ENCODE results near the gene SPIB. TPM values are rescaled to one million over a fixed set of nuclear protein-coding genes. Genes with fewer than 3 reads are reported as not detected.
A peak's percentile ranks its signal among the peaks of the same experiment; 100 is the strongest.
"Not testable (repeated sequence)": the region's sequence is repeated elsewhere in the genome, so short reads cannot be mapped to it uniquely, and the experiment has no call there.

Gene SPIB
- total RNA-seq, 2 donors from 2014 or later, result not detected

- ATAC-seq (peak; percentile 4 to 7), DNase-seq (no peak)
- intact Hi-C loops (cut with DNase I), result no loop called here
These were observed 13.7 kb downstream of the SPIB start, which contains the start of gene MYBPC2 for GRCh38 chr19:50432221-50433028. Gene MYBPC2, plus strand, starts transcription at chr19:50432892. Its CDS starts 62 bp downstream, at chr19:50432954.

- DNase-seq (no peak), ATAC-seq (no peak)
- intact Hi-C loops (cut with DNase I), result no loop called here
These were observed 14.8 kb downstream of the SPIB start for GRCh38 chr19:50433201-50434180.

- DNase-seq (no peak), ATAC-seq (no peak)
- intact Hi-C loops (cut with DNase I), result no loop called here
These were observed 15.8 kb downstream of the SPIB start for GRCh38 chr19:50434525-50434924.

- ATAC-seq, result no peak
- DNase-seq, result no peak
- intact Hi-C loops (cut with DNase I), result no loop called here
These were observed 16.5 kb downstream of the SPIB start for GRCh38 chr19:50435221-50435620.

- DNase-seq, result no peak
- ATAC-seq, result no peak
- intact Hi-C loops (cut with DNase I), result no loop called here
These were observed 16.9 kb downstream of the SPIB start for GRCh38 chr19:50435627-50436026.

GRCh38 chr19:50437862-50438449, 19.2 kb downstream of the SPIB start:
- DNase-seq (no peak), ATAC-seq (no peak)
- intact Hi-C loops (cut with DNase I), result no loop called here

GRCh38 chr19:50439130-50439529, 20.4 kb downstream of the SPIB start:
- ATAC-seq; intact Hi-C loops (cut with DNase I): not testable (repeated sequence)

GRCh38 chr19:50444059-50444458, 25.3 kb downstream of the SPIB start:
- intact Hi-C loops (cut with DNase I), result no loop called here
- DNase-seq, result no peak
- ATAC-seq, result no peak

More at GRCh38 chr19:50439130-50439529, 20.4 kb downstream of the SPIB start:
- DNase-seq, result not testable (repeated sequence)

GRCh38 chr19:50447053-50447452, 28.3 kb downstream of the SPIB start:
- ATAC-seq (no peak), DNase-seq (no peak)
- intact Hi-C loops (cut with DNase I), result no loop called here

GRCh38 chr19:50447750-50448149, 29.0 kb downstream of the SPIB start:
- DNase-seq, result no peak
- no peak for ATAC-seq

GRCh38 chr19:50449236-50449899, 30.6 kb downstream of the SPIB start:
- ATAC-seq (no peak), DNase-seq (no peak)
- intact Hi-C loops (cut with DNase I), result no loop called here

More at GRCh38 chr19:50447750-50448149, 29.0 kb downstream of the SPIB start:
- intact Hi-C loops (cut with DNase I), result no loop called here

- intact Hi-C loops (cut with DNase I), result no loop called here
- DNase-seq (no peak), ATAC-seq (no peak)
These were observed 31.9 kb downstream of the SPIB start for GRCh38 chr19:50450369-50451222.

GRCh38 chr19:50451223-50451534, 32.4 kb downstream of the SPIB start:
- ATAC-seq (no peak), DNase-seq (no peak)
- intact Hi-C loops (cut with DNase I), result no loop called here

GRCh38 chr19:50453243-50453642, 34.5 kb downstream of the SPIB start:
- DNase-seq, result no peak
- intact Hi-C loops (cut with DNase I), result no loop called here
- ATAC-seq, result no peak

- intact Hi-C loops (cut with DNase I), result no loop called here
- ATAC-seq, result no peak
- DNase-seq, result no peak
These were observed 37.3 kb downstream of the SPIB start for GRCh38 chr19:50455992-50456391.

- intact Hi-C loops (cut with DNase I), result no loop called here
- DNase-seq, result no peak
- ATAC-seq, result no peak
These were observed 38.6 kb downstream of the SPIB start for GRCh38 chr19:50457300-50457699.

GRCh38 chr19:50458396-50459066, 39.8 kb downstream of the SPIB start:
- DNase-seq (no peak), ATAC-seq (no peak)
- intact Hi-C loops (cut with DNase I), result no loop called here

GRCh38 chr19:50459067-50459456, 40.3 kb downstream of the SPIB start:
- DNase-seq (no peak), ATAC-seq (no peak)
- intact Hi-C loops (cut with DNase I), result no loop called here
